H1 (cell line): ENCODE results near the gene SLC12A7. TPM values are rescaled to one million over a fixed set of nuclear protein-coding genes. Genes with fewer than 3 reads are reported as not detected.

Experiments used
- CTCF ChIA-PET: fragments of 300-600 bp; sonication (Branson Sonifier 250); formaldehyde crosslinking; loops from one replicate; lab custom pipeline; 2021; ENCODE audit not compliant: partially characterized antibody; lab: Charles Lee
- POLR2A ChIA-PET: fragments of 300-600 bp; sonication (Branson Sonifier 250); formaldehyde crosslinking; loops from one replicate; lab custom pipeline; 2021; ENCODE audit warnings: inconsistent platforms; ENCODE audit not compliant: partially characterized antibody; lab: Charles Lee
- DNase-seq, 2 experiments: peaks; one replicate each; pipeline versions ENCODE4 v3.0.0 to v3.0.0-alpha.2; 2010 to 2022; ENCODE audit warnings: low spot score in 2 of 2, low read depth in 1 of 2, mixed read lengths in 1 of 2
- FAIRE-seq: peaks from 2 replicates; lab custom pipeline; 2011; peaks lifted over from hg19 to GRCh38; lab: Jason Lieb, UNC
- H2AFZ ChIP-seq: 2 replicates; pipeline ENCODE4 v1.8.1; 2012; ENCODE audit warnings: low read length, inconsistent platforms
- H2AK5ac ChIP-seq: 2 replicates; pipeline ENCODE4 v1.6.1; 2013; ENCODE audit warnings: low read depth, low read length
- H2BK120ac ChIP-seq: replicated peaks from 2 replicates; pipeline ENCODE3; 2013; ENCODE audit warnings: low read depth, low read length, inconsistent platforms
- H2BK12ac ChIP-seq: 2 replicates; pipeline ENCODE4 v1.6.1; 2013; ENCODE audit warnings: low read depth, low read length
- H2BK15ac ChIP-seq: 2 replicates; pipeline ENCODE4 v1.6.1; 2013; ENCODE audit warnings: low read length
- H2BK20ac ChIP-seq: 2 replicates; pipeline ENCODE4 v1.6.1; 2013; ENCODE audit warnings: low read length
- H2BK5ac ChIP-seq: 2 replicates; pipeline ENCODE4 v1.6.1; 2013; ENCODE audit warnings: low read depth, low read length
- H3K14ac ChIP-seq: 2 replicates; pipeline ENCODE4 v1.6.1; 2013; ENCODE audit warnings: inconsistent platforms; ENCODE audit not compliant: insufficient read length
- H3K18ac ChIP-seq: 2 replicates; pipeline ENCODE4 v1.6.1; 2013; ENCODE audit warnings: low read length; ENCODE audit errors: extremely low read depth
- H3K23ac ChIP-seq: 2 replicates; pipeline ENCODE4 v1.6.1; 2013; ENCODE audit warnings: inconsistent platforms; ENCODE audit not compliant: insufficient read length
- H3K23me2 ChIP-seq: 2 replicates; pipeline ENCODE4 v1.6.1; 2013; ENCODE audit warnings: low read depth, low read length
- H3K27ac ChIP-seq: 2 replicates; pipeline ENCODE4 v1.6.1; 2011; ENCODE audit warnings: low read depth, low read length, inconsistent platforms
- H3K27me3 ChIP-seq, 4 experiments: replicated peaks in 1 of 4; 1 replicate in 1 of 4; 2 replicates in 3 of 4; pipeline versions ENCODE4 v1.6.1 to v1.8.1; 2011 to 2013; ENCODE audit warnings: low read length in 3 of 4, mild to moderate bottlenecking in 3 of 4, inconsistent platforms in 2 of 4, mixed read lengths in 2 of 4, moderate library complexity in 1 of 4; ENCODE audit not compliant: control insufficient read depth in 3 of 4, insufficient read depth in 3 of 4; ENCODE audit errors: extremely low read depth in 1 of 4
- H3K36me3 ChIP-seq, 4 experiments: 2 replicates each; pipeline versions ENCODE4 v1.6.1 to v1.8.1; 2011 to 2013; ENCODE audit warnings: mild to moderate bottlenecking in 4 of 4, low read length in 3 of 4, moderate library complexity in 2 of 4, control low read depth in 1 of 4, inconsistent platforms in 1 of 4; ENCODE audit not compliant: insufficient read depth in 4 of 4, control insufficient read depth in 2 of 4
- H3K4ac ChIP-seq: replicated peaks from 2 replicates; pipeline ENCODE3; 2013; ENCODE audit warnings: low read length, low read depth, mixed read lengths, inconsistent platforms; ENCODE audit not compliant: insufficient read length
- H3K4me1 ChIP-seq, 4 experiments: replicated peaks in 1 of 4; 1 replicate in 1 of 4; 2 replicates in 3 of 4; pipeline versions ENCODE4 v1.6.1 to v1.8.1; 2011 to 2013; ENCODE audit warnings: low read length in 3 of 4, inconsistent platforms in 2 of 4, mixed read lengths in 1 of 4; ENCODE audit not compliant: insufficient read depth in 4 of 4, control insufficient read depth in 3 of 4
- H3K4me2 ChIP-seq, 2 experiments: 2 replicates each; pipeline versions ENCODE4 v1.6.1 to v1.8.1; 2011 to 2013; ENCODE audit warnings: low read depth in 2 of 2, low read length in 2 of 2, control low read depth in 1 of 2, inconsistent platforms in 1 of 2, mild to moderate bottlenecking in 1 of 2; ENCODE audit not compliant: insufficient read depth in 1 of 2
- H3K4me3 ChIP-seq, 4 experiments: fragments of 200-600, 300-600 bp in 1 of 4; sonication (generic), shearing (Covaris generic), sonication (Bioruptor Twin) in 1 of 4; 2 replicates each; pipeline versions ENCODE4 v1.5.1 to v1.8.1; 2011 to 2016; ENCODE audit warnings: low read length in 4 of 4, low read depth in 3 of 4, control low read depth in 2 of 4, inconsistent platforms in 2 of 4, mild to moderate bottlenecking in 2 of 4, mixed read lengths in 1 of 4, moderate library complexity in 1 of 4; ENCODE audit not compliant: insufficient read depth in 2 of 4; ENCODE audit errors: extremely low read depth in 1 of 4
- H3K56ac ChIP-seq: replicated peaks from 2 replicates; pipeline ENCODE3; 2013; ENCODE audit warnings: low read depth, mild to moderate bottlenecking, mixed read lengths, low read length, inconsistent platforms; ENCODE audit not compliant: insufficient read length
- H3K79me1 ChIP-seq: 2 replicates; pipeline ENCODE4 v1.6.1; 2013; ENCODE audit warnings: low read depth, low read length, control low read depth
- H3K79me2 ChIP-seq, 2 experiments: 2 replicates each; pipeline versions ENCODE4 v1.6.1 to v1.8.1; 2012 to 2013; ENCODE audit warnings: low read length in 2 of 2, mild to moderate bottlenecking in 2 of 2, inconsistent platforms in 1 of 2; ENCODE audit not compliant: insufficient read depth in 2 of 2, control insufficient read depth in 1 of 2
- H3K9ac ChIP-seq, 4 experiments: replicated peaks in 1 of 4; 1 replicate in 1 of 4; 2 replicates in 3 of 4; pipeline versions ENCODE4 v1.6.1 to v1.8.1; 2011 to 2013; ENCODE audit warnings: low read depth in 3 of 4, low read length in 3 of 4, control low read depth in 2 of 4, mild to moderate bottlenecking in 2 of 4, moderate library complexity in 2 of 4, inconsistent platforms in 1 of 4; ENCODE audit errors: extremely low read depth in 1 of 4
- H3K9me3 ChIP-seq, 2 experiments: 2 replicates each; pipeline versions ENCODE4 v1.6.1 to v1.8.1; 2012 to 2013; ENCODE audit warnings: mild to moderate bottlenecking in 2 of 2, moderate library complexity in 2 of 2, control low read depth in 1 of 2, inconsistent platforms in 1 of 2, low read depth in 1 of 2, low read length in 1 of 2, mixed read lengths in 1 of 2; ENCODE audit not compliant: insufficient read depth in 2 of 2
- H4K20me1 ChIP-seq, 2 experiments: replicated peaks in 1 of 2; 2 replicates each; pipeline versions ENCODE3 to v1.8.1; 2011 to 2013; ENCODE audit warnings: inconsistent platforms in 2 of 2, low read length in 2 of 2, mild to moderate bottlenecking in 1 of 2; ENCODE audit not compliant: insufficient read depth in 2 of 2, control insufficient read depth in 1 of 2
- H4K5ac ChIP-seq: 2 replicates; pipeline ENCODE4 v1.6.1; 2013; ENCODE audit warnings: low read length, low read depth, mixed read lengths, inconsistent platforms; ENCODE audit not compliant: insufficient read length
- H4K8ac ChIP-seq: 2 replicates; pipeline ENCODE4 v1.8.0; 2013; ENCODE audit warnings: mild to moderate bottlenecking, moderate library complexity, low read length, inconsistent platforms; ENCODE audit not compliant: insufficient read depth; ENCODE audit errors: extremely low read depth
- H4K91ac ChIP-seq: replicated peaks from 2 replicates; pipeline ENCODE3; 2013; ENCODE audit warnings: low read length, mixed read lengths, inconsistent platforms; ENCODE audit not compliant: insufficient read length
- CHD2 ChIP-seq: IDR thresholded peaks from 2 replicates; pipeline ENCODE4 v1.6.1; 2012; ENCODE audit warnings: low read length, improper control_type of control experiment
- CTBP2 ChIP-seq: IDR thresholded peaks from 2 replicates; pipeline ENCODE4 v1.7.0; 2011; ENCODE audit warnings: borderline replicate concordance, mild to moderate bottlenecking, moderate library complexity, mixed read lengths, low read length; ENCODE audit not compliant: insufficient read depth, insufficient read length
- HDAC2 ChIP-seq, 2 experiments: fragments of 300-600 bp in 1 of 2; sonication (generic) in 1 of 2; IDR thresholded peaks; 2 replicates each; pipeline ENCODE4 v1.6.1; 2011 to 2012; ENCODE audit warnings: low read depth in 2 of 2, low read length in 2 of 2, mild to moderate bottlenecking in 2 of 2, moderate library complexity in 2 of 2, borderline replicate concordance in 1 of 2, inconsistent platforms in 1 of 2
- JUN ChIP-seq: IDR thresholded peaks from 2 replicates; pipeline ENCODE4 v1.6.1; 2011; ENCODE audit warnings: low read depth, mild to moderate bottlenecking, improper control_type of control experiment, low read length
- POLR2A ChIP-seq, 2 experiments: IDR thresholded peaks; 1 replicate in 1 of 2; 2 replicates in 1 of 2; pipeline ENCODE4 v1.6.1; 2011; ENCODE audit warnings: low read depth in 2 of 2, low read length in 2 of 2, mild to moderate bottlenecking in 2 of 2; ENCODE audit errors: control extremely low read depth in 1 of 2
- RFX5 ChIP-seq: IDR thresholded peaks from 2 replicates; pipeline ENCODE4 v1.6.1; 2011; ENCODE audit warnings: low read depth, low read length, improper control_type of control experiment, borderline replicate concordance
- RXRA ChIP-seq: IDR thresholded peaks from 2 replicates; pipeline ENCODE4 v1.6.1; 2011; ENCODE audit warnings: low read depth, mild to moderate bottlenecking, low read length, moderate library complexity; ENCODE audit not compliant: insufficient read depth
- YY1 ChIP-seq: IDR thresholded peaks from 2 replicates; pipeline ENCODE4 v1.6.1; 2011; ENCODE audit warnings: low read depth, mild to moderate bottlenecking, low read length
- WGBS, 2 experiments: shearing (Covaris generic) in 1 of 2; methylation state at CpG; one replicate each; pipeline versions ENCODE4 v1.1.6 to v1.1.7; 2013 to 2015; ENCODE audit warnings: low lambda C conversion rate in 2 of 2, mixed read lengths in 2 of 2, inconsistent platforms in 1 of 2, low coverage in 1 of 2, missing lambda C conversion rate in 1 of 2; ENCODE audit not compliant: insufficient replicate concordance in 2 of 2, insufficient coverage in 1 of 2, insufficient read length in 1 of 2; ENCODE audit errors: extremely low coverage in 1 of 2, missing lambda C conversion rate in 1 of 2; 5-methylcytosine and 5-hydroxymethylcytosine counted together
- polyA plus RNA-seq, 7 experiments: library from polyadenylated mRNA; depleted of rRNA in 3 of 7; stranded (reverse) in 5 of 7; unstranded in 2 of 7; fragments of >200 nt in 5 of 7; fragments of 200-250 nt in 2 of 7; gene quantifications; 1 replicate in 5 of 7; 2 replicates in 1 of 7; 4 replicates in 1 of 7; pipeline versions ENCODE4 v1.2.1 to v1.2.3, GENCODE V29; 2011 to 2013; ENCODE audit warnings: missing spikeins in 2 of 7, mixed read lengths in 2 of 7
- total RNA-seq: library from RNA; stranded (reverse); fragmentation: NEBNext Ultra II Directional; extraction: Animal tissue kit (Norgen Biotek cat#: 25700); gene quantifications from 2 replicates; pipeline ENCODE4 v1.2.1, GENCODE V29; 2021

Gene SLC12A7
- total and polyA plus RNA-seq, 2 of the 8 experiments (the other 6 are each of a cell fraction or from before 2014, with no cell fraction given) = 23.5 to 39.7 TPM

GRCh38 chr5:1062761-1063568, 48.9 kb downstream of the SLC12A7 start:
- FAIRE-seq (no peak), DNase-seq (no peak)
- ChIA-PET POLR2A (no interaction called here), CTCF (no interaction called here)
- H3K4ac ChIP-seq = no peak overlapping the region
- H2AK5ac ChIP-seq = no peak overlapping the region
- no peak overlapping the region for H2BK5ac ChIP-seq
- H2AFZ ChIP-seq = no peak overlapping the region
- no peak overlapping the region for H3K27ac ChIP-seq
- no peaks in the 10 kb centered on the region for H3K23me2 ChIP-seq
- H3K9ac ChIP-seq = no peak overlapping the region
- no peak overlapping the region for H2BK20ac ChIP-seq
- no peak overlapping the region for H3K14ac ChIP-seq
- no peak overlapping the region for H3K18ac ChIP-seq
- no peak overlapping the region for H2BK12ac ChIP-seq
- H3K79me2 ChIP-seq = no peaks in the 10 kb centered on the region; a peak in 1 of 4 replicates
- no peak overlapping the region for H3K56ac ChIP-seq
- H3K23ac ChIP-seq = no peak overlapping the region
- no peaks in the 10 kb centered on the region for H3K4me1 ChIP-seq
- H3K9me3 ChIP-seq = no peaks in the 10 kb centered on the region
- no peak overlapping the region for H3K4me2 ChIP-seq
- WGBS, 2 experiments = 94% methylated on average over 34 of the region's 36 CpGs; no CpG with 5 or more reads in 1 of the 2 experiments
- no peaks in the 10 kb centered on the region for H3K27me3 ChIP-seq
- H4K5ac ChIP-seq = no peak overlapping the region
- peaks cover 2% of the 10 kb centered on the region; the same call in 1 of the 2 replicates for H3K79me1 ChIP-seq
- peaks cover 0 to 8% of the 10 kb centered on the region in 2 experiments for H4K20me1 ChIP-seq
- H2BK120ac ChIP-seq = no peak overlapping the region
- no peak overlapping the region for H4K91ac ChIP-seq
- no peak overlapping the region for H2BK15ac ChIP-seq
- H3K4me3 ChIP-seq = no peak overlapping the region
- no peak overlapping the region for H4K8ac ChIP-seq
- peaks cover 0 to 33% (median 15%) of the 10 kb centered on the region in 4 experiments; a peak in 4 of 8 replicates for H3K36me3 ChIP-seq
- TF ChIP-seq RFX5 = no peak
- TF ChIP-seq CTBP2 = no peak
- TF ChIP-seq YY1 = no peak
- TF ChIP-seq JUN = no peak
- TF ChIP-seq POLR2A (IDR thresholded peaks at IDR 0.05; ENCODE audit: control extremely low read depth in 1 of 2, low read depth in 2 of 2, low read length in 2 of 2) = no peak
- no peak for TF ChIP-seq HDAC2 (IDR thresholded peaks at IDR 0.05; ENCODE audit: borderline replicate concordance in 1 of 2, low read depth in 2 of 2, low read length in 2 of 2)
- TF ChIP-seq CHD2 = no peak
- TF ChIP-seq RXRA = no peak
